Measurements from ENCODE around the gene DNAH5. TPM values are rescaled to one million over a fixed set of nuclear protein-coding genes. Genes with fewer than 3 reads are reported as not detected.

Gene DNAH5
- total RNA-seq, 1 donor from 2014 or later = 1.7 TPM

- TF ChIP-seq CTCF (conservative IDR thresholded peaks at IDR 0.05; ENCODE audit: low read depth, low read length) = no peak
- H3K4me3 ChIP-seq (ENCODE audit: low read depth, low read length) = no peak overlapping the region
- DNase-seq (ENCODE audit: low read depth) = peak; percentile 46
Measured at GRCh38 chr5:13921578-13921977, 22.9 kb downstream of the DNAH5 start.

- no peak for TF ChIP-seq CTCF (conservative IDR thresholded peaks at IDR 0.05; ENCODE audit: low read depth, low read length)
- H3K4me3 ChIP-seq (ENCODE audit: low read depth, low read length) = no peak overlapping the region
- no peak for DNase-seq (ENCODE audit: low read depth)
Measured at GRCh38 chr5:13919786-13920185, 24.7 kb downstream of the DNAH5 start.

- no peak overlapping the region for H3K4me3 ChIP-seq (ENCODE audit: low read depth, low read length)
- TF ChIP-seq CTCF (conservative IDR thresholded peaks at IDR 0.05; ENCODE audit: low read depth, low read length) = no peak
- no peak for DNase-seq (ENCODE audit: low read depth)
Measured at GRCh38 chr5:13919087-13919486, 25.4 kb downstream of the DNAH5 start.

GRCh38 chr5:13917061-13917460 lies 27.4 kb downstream of the DNAH5 start:
- TF ChIP-seq CTCF (conservative IDR thresholded peaks at IDR 0.05; ENCODE audit: low read depth, low read length) = no peak
- H3K4me3 ChIP-seq (ENCODE audit: low read depth, low read length) = no peak overlapping the region
- DNase-seq (ENCODE audit: low read depth) = no peak

- H3K4me3 ChIP-seq (ENCODE audit: low read depth, low read length) = no peak overlapping the region
- DNase-seq (ENCODE audit: low read depth) = no peak
- no peak for TF ChIP-seq CTCF (conservative IDR thresholded peaks at IDR 0.05; ENCODE audit: low read depth, low read length)
Measured at GRCh38 chr5:13913962-13914361, 30.5 kb downstream of the DNAH5 start.

GRCh38 chr5:13910637-13911288 lies 33.7 kb downstream of the DNAH5 start:
- no peak overlapping the region for H3K4me3 ChIP-seq (ENCODE audit: low read depth, low read length)
- no peak for TF ChIP-seq CTCF (conservative IDR thresholded peaks at IDR 0.05; ENCODE audit: low read depth, low read length)
- peak; percentile 85 for DNase-seq (ENCODE audit: low read depth)

GRCh38 chr5:13910201-13910600 lies 34.3 kb downstream of the DNAH5 start:
- TF ChIP-seq CTCF (conservative IDR thresholded peaks at IDR 0.05; ENCODE audit: low read depth, low read length) = no peak
- DNase-seq (ENCODE audit: low read depth) = no peak
- H3K4me3 ChIP-seq (ENCODE audit: low read depth, low read length) = no peak overlapping the region
